Type B pancreatic cell (in vitro differentiated cells): ENCODE measurements around the gene CFL2. TPM values are rescaled to one million over a fixed set of nuclear protein-coding genes. Genes with fewer than 3 reads are reported as not detected.
A peak's percentile ranks its signal among the peaks of the same experiment; 100 is the strongest.

Source experiments
- DNase-seq: peaks from one replicate; pipeline ENCODE4 v3.0.0; 2021; ENCODE audit warnings: mixed read lengths; ENCODE audit not compliant: unreplicated experiment; ENCODE audit errors: extremely low spot score
- H3K27ac Mint-ChIP-seq: 2 replicates; pipeline ENCODE4 v1.8.0; 2021; ENCODE audit warnings: mild to moderate bottlenecking, mixed read lengths
- H3K27me3 Mint-ChIP-seq: 2 replicates; pipeline ENCODE4 v1.8.0; 2021; ENCODE audit warnings: mixed read lengths
- H3K36me3 Mint-ChIP-seq: 2 replicates; pipeline ENCODE4 v1.8.0; 2021; ENCODE audit warnings: mixed read lengths
- H3K4me1 Mint-ChIP-seq: one replicate; pipeline ENCODE4 v1.8.0; 2021; ENCODE audit warnings: mixed read lengths; ENCODE audit not compliant: unreplicated experiment
- H3K4me3 Mint-ChIP-seq: 2 replicates; pipeline ENCODE4 v1.8.0; 2021; ENCODE audit warnings: mild to moderate bottlenecking, mixed read lengths
- H3K9me3 Mint-ChIP-seq: 2 replicates; pipeline ENCODE4 v1.8.0; 2021; ENCODE audit warnings: mixed read lengths
- CTCF ChIP-seq: fragments of 200-600 bp; sonication (generic); conservative IDR thresholded peaks from 2 replicates; pipeline ENCODE4 v1.5.0; 2021; ENCODE audit warnings: antibody characterized with exemption, mild to moderate bottlenecking
- long read RNA-seq: library from polyadenylated mRNA; unstranded; transcript quantifications from one replicate; pipeline ENCODE4 v2.0.0, GENCODE V29; 2020
- total RNA-seq: library from RNA; stranded (reverse); gene quantifications from 2 replicates; pipeline ENCODE4 v1.2.1, GENCODE V29; 2021; ENCODE audit warnings: low replicate concordance

Gene CFL2
- total RNA-seq = 21.9 and 35.8 TPM in 2 replicates
- long read RNA-seq, full-length matches to known transcripts = 38 of 46 reads
- long read RNA-seq, partial matches to known transcripts = 5 of 46 reads
- long read RNA-seq, other reads (novel, unspliced or antisense) = 3 of 46 reads

- Mint-ChIP-seq H3K4me3 (peak within 1 kb of the TSS; percentile 98), H3K9me3 (no peaks in the 10 kb centered on the region), H3K27me3 (no peaks in the 10 kb centered on the region), H3K4me1 (peaks cover 13% of the 10 kb centered on the region), H3K27ac (peak within 1 kb of the TSS; percentile 99), H3K36me3 (peaks cover 16% of the 10 kb centered on the region)
- TF ChIP-seq CTCF = no peak
- peak; percentile 84 for DNase-seq
Measured at GRCh38 chr14:34714320-34715126, at the start of gene CFL2. TSS of gene CFL2 (minus strand) at chr14:34714593. CDS start at chr14:34714540, 53 bp downstream.

- Mint-ChIP-seq H3K36me3 (peaks cover 9% of the 10 kb centered on the region), H3K9me3 (no peaks in the 10 kb centered on the region), H3K4me1 (no peaks in the 10 kb centered on the region), H3K4me3 (no peak overlapping the region), H3K27ac (no peak overlapping the region), H3K27me3 (no peaks in the 10 kb centered on the region)
- TF ChIP-seq CTCF = no peak
- DNase-seq = no peak
Measured at GRCh38 chr14:34755215-34755614, 40.8 kb upstream of the CFL2 start.

GRCh38 chr14:34754687-34755086 lies 40.3 kb upstream of the CFL2 start:
- no peak for DNase-seq
- no peak for TF ChIP-seq CTCF
- no peaks in the 10 kb centered on the region for H3K4me1 Mint-ChIP-seq
- H3K27me3 Mint-ChIP-seq = no peaks in the 10 kb centered on the region
- H3K9me3 Mint-ChIP-seq = no peaks in the 10 kb centered on the region
- no peak overlapping the region for H3K27ac Mint-ChIP-seq
- peaks cover 9% of the 10 kb centered on the region for H3K36me3 Mint-ChIP-seq
- H3K4me3 Mint-ChIP-seq = no peak overlapping the region

- H3K4me3 Mint-ChIP-seq = no peak overlapping the region
- H3K36me3 Mint-ChIP-seq = peaks cover 6% of the 10 kb centered on the region
- H3K27me3 Mint-ChIP-seq = no peaks in the 10 kb centered on the region
- TF ChIP-seq CTCF = no peak
- H3K27ac Mint-ChIP-seq = no peak overlapping the region
- H3K9me3 Mint-ChIP-seq = no peaks in the 10 kb centered on the region
- DNase-seq = no peak
- no peaks in the 10 kb centered on the region for H3K4me1 Mint-ChIP-seq
Measured at GRCh38 chr14:34750670-34751069, 36.3 kb upstream of the CFL2 start.

GRCh38 chr14:34750233-34750632 lies 35.8 kb upstream of the CFL2 start:
- no peak for DNase-seq
- no peak for TF ChIP-seq CTCF
- H3K4me3 Mint-ChIP-seq = no peak overlapping the region
- H3K9me3 Mint-ChIP-seq = no peaks in the 10 kb centered on the region
- no peaks in the 10 kb centered on the region for H3K27me3 Mint-ChIP-seq
- H3K27ac Mint-ChIP-seq = no peak overlapping the region
- H3K4me1 Mint-ChIP-seq = no peaks in the 10 kb centered on the region
- peaks cover 6% of the 10 kb centered on the region for H3K36me3 Mint-ChIP-seq
